NCI-H1694 treated with DMSO at 0.1 percent for 48 hours (cell line): Measurements from ENCODE around the gene ZMYM3.

Source experiments
- DNase-seq: peaks from one replicate; lab custom pipeline; 2025; lab: John Stamatoyannopoulos, UW

The ZMYM3 gene

GRCh38 chrX:71253253-71254091 is 468 bp downstream of the ZMYM3 start:
- DNase-seq = no peak

GRCh38 chrX:71252221-71252620 is 1.7 kb downstream of the ZMYM3 start:
- no peak for DNase-seq

GRCh38 chrX:71251466-71251973 is 2.4 kb downstream of the ZMYM3 start:
- no peak for DNase-seq

- no peak for DNase-seq
Observed at GRCh38 chrX:71250841-71251240, 3.1 kb downstream of the ZMYM3 start.

GRCh38 chrX:71245159-71245558 is 8.8 kb downstream of the ZMYM3 start:
- no peak for DNase-seq

- no peak for DNase-seq
Observed at GRCh38 chrX:71244359-71245128, 9.4 kb downstream of the ZMYM3 start.

GRCh38 chrX:71241301-71241700 is 12.6 kb downstream of the ZMYM3 start:
- no peak for DNase-seq

- no peak for DNase-seq
Observed at GRCh38 chrX:71239781-71240180, 14.2 kb downstream of the ZMYM3 start.

GRCh38 chrX:71236836-71237235 is 17.1 kb downstream of the ZMYM3 start:
- DNase-seq = no peak

- no peak for DNase-seq
Observed at GRCh38 chrX:71235482-71235881, 18.5 kb downstream of the ZMYM3 start.

GRCh38 chrX:71228063-71228642 is 25.8 kb downstream of the ZMYM3 start:
- no peak for DNase-seq

- DNase-seq = no peak
Observed at GRCh38 chrX:71227370-71228062, 26.4 kb downstream of the ZMYM3 start.

GRCh38 chrX:71225676-71226075 is 28.3 kb downstream of the ZMYM3 start:
- DNase-seq = no peak

- DNase-seq = no peak
Observed at GRCh38 chrX:71225009-71225408, 28.9 kb downstream of the ZMYM3 start.

GRCh38 chrX:71224098-71224708 is 29.7 kb downstream of the ZMYM3 start:
- DNase-seq = no peak

- no peak for DNase-seq
Observed at GRCh38 chrX:71222929-71223328, 31.0 kb downstream of the ZMYM3 start, which contains the start of gene GJB1. TSS of gene GJB1 (plus strand) at chrX:71223224. CDS start at chrX:71223708, 484 bp downstream.

- no peak for DNase-seq
Observed at GRCh38 chrX:71221145-71221544, 32.8 kb downstream of the ZMYM3 start.

- no peak for DNase-seq
Observed at GRCh38 chrX:71217298-71217697, 36.6 kb downstream of the ZMYM3 start.

- DNase-seq = no peak
Observed at GRCh38 chrX:71216485-71216884, 37.5 kb downstream of the ZMYM3 start.

- no peak for DNase-seq
Observed at GRCh38 chrX:71215338-71215912, 38.5 kb downstream of the ZMYM3 start.
